Trophoblast cell (in vitro differentiated cells and primary cell): ENCODE data around the gene MPO.

Experiments
- DNase-seq, 2 donors: peaks; one replicate each; pipeline ENCODE4 v3.0.0-alpha.2; 2016
- H2AFZ ChIP-seq: 2 replicates; pipeline ENCODE4 v1.6.1; 2013; ENCODE audit warnings: low read length, moderate library complexity, mild to moderate bottlenecking; ENCODE audit not compliant: insufficient read depth, poor library complexity
- H2AK5ac ChIP-seq: 2 replicates; pipeline ENCODE4 v1.6.1; 2013; ENCODE audit warnings: mild to moderate bottlenecking, low read length
- H2BK120ac ChIP-seq: 2 replicates; pipeline ENCODE4 v1.6.1; 2013; ENCODE audit warnings: low read length, mild to moderate bottlenecking, moderate library complexity; ENCODE audit not compliant: insufficient read depth, poor library complexity
- H2BK12ac ChIP-seq: 2 replicates; pipeline ENCODE4 v1.6.1; 2013; ENCODE audit warnings: mild to moderate bottlenecking, low read length, moderate library complexity
- H2BK5ac ChIP-seq: 2 replicates; pipeline ENCODE4 v1.6.1; 2013; ENCODE audit warnings: low read length, low read depth, moderate library complexity, mild to moderate bottlenecking; ENCODE audit not compliant: poor library complexity
- H3K14ac ChIP-seq: 2 replicates; pipeline ENCODE4 v1.6.1; 2013; ENCODE audit warnings: mild to moderate bottlenecking, low read length
- H3K18ac ChIP-seq: 2 replicates; pipeline ENCODE4 v1.6.1; 2013; ENCODE audit warnings: mild to moderate bottlenecking, low read length
- H3K23ac ChIP-seq: 2 replicates; pipeline ENCODE4 v1.6.1; 2013; ENCODE audit warnings: low read length
- H3K27ac ChIP-seq: 2 replicates; pipeline ENCODE4 v1.5.1; 2013; ENCODE audit warnings: low read depth, mild to moderate bottlenecking, inconsistent platforms, low read length, moderate library complexity
- H3K27me3 ChIP-seq: 2 replicates; pipeline ENCODE4 v1.6.1; 2013; ENCODE audit warnings: inconsistent platforms, mild to moderate bottlenecking, low read length, moderate library complexity; ENCODE audit not compliant: insufficient read depth
- H3K36me3 ChIP-seq, 2 experiments: 1 replicate in 1 of 2; 2 replicates in 1 of 2; pipeline ENCODE4 v1.6.1; 2013; ENCODE audit warnings: low read length in 2 of 2, mild to moderate bottlenecking in 2 of 2, moderate library complexity in 1 of 2; ENCODE audit not compliant: insufficient read depth in 2 of 2, control insufficient read depth in 1 of 2
- H3K4ac ChIP-seq: 2 replicates; pipeline ENCODE4 v1.6.1; 2013; ENCODE audit warnings: low read depth, mild to moderate bottlenecking, low read length, moderate library complexity
- H3K4me1 ChIP-seq, 2 experiments: 1 replicate in 1 of 2; 2 replicates in 1 of 2; pipeline ENCODE4 v1.6.1; 2013; ENCODE audit warnings: low read length in 2 of 2, mild to moderate bottlenecking in 2 of 2, moderate library complexity in 1 of 2; ENCODE audit not compliant: insufficient read depth in 2 of 2, control insufficient read depth in 1 of 2
- H3K4me2 ChIP-seq: 2 replicates; pipeline ENCODE4 v1.6.1; 2013; ENCODE audit warnings: inconsistent platforms, mild to moderate bottlenecking, low read length, moderate library complexity
- H3K4me3 ChIP-seq: 2 replicates; pipeline ENCODE4 v1.5.1; 2013; ENCODE audit warnings: mild to moderate bottlenecking, low read depth, low read length, inconsistent platforms
- H3K79me1 ChIP-seq: one replicate; pipeline ENCODE4 v1.6.1; 2013; ENCODE audit warnings: low read length
- H3K79me2 ChIP-seq: 2 replicates; pipeline ENCODE4 v1.6.1; 2013; ENCODE audit warnings: low read length, mild to moderate bottlenecking; ENCODE audit not compliant: control insufficient read depth, insufficient read depth, poor library complexity
- H3K9ac ChIP-seq: 2 replicates; pipeline ENCODE4 v1.6.1; 2013; ENCODE audit warnings: mild to moderate bottlenecking, low read length
- H3K9me3 ChIP-seq: 2 replicates; pipeline ENCODE4 v1.6.1; 2013; ENCODE audit warnings: low read depth, mild to moderate bottlenecking, control low read depth, inconsistent platforms, low read length; ENCODE audit not compliant: insufficient read depth
- H4K12ac ChIP-seq: 2 replicates; pipeline ENCODE4 v1.6.1; 2013; ENCODE audit warnings: low read depth, mild to moderate bottlenecking, low read length, moderate library complexity
- H4K8ac ChIP-seq: 2 replicates; pipeline ENCODE4 v1.6.1; 2013; ENCODE audit warnings: low read depth, mild to moderate bottlenecking, low read length, moderate library complexity
- H4K91ac ChIP-seq: one replicate; pipeline ENCODE4 v1.6.1; 2013; ENCODE audit warnings: low read depth, mild to moderate bottlenecking, low read length, moderate library complexity
- WGBS: extraction: QIAGEN DNeasy Blood & Tissue Kit; methylation state at CpG from one replicate; pipeline ENCODE4 v1.1.7; 2013; ENCODE audit warnings: missing lambda C conversion rate; ENCODE audit not compliant: insufficient read length, insufficient coverage; ENCODE audit errors: extremely low coverage; 5-methylcytosine and 5-hydroxymethylcytosine counted together

MPO gene

GRCh38 chr17:58303971-58304749, 23.4 kb upstream of the MPO start:
- Histone ChIP-seq H3K4me2 (no peak overlapping the region), H3K4me1 (no peaks in the 10 kb centered on the region), H3K18ac (no peak overlapping the region), H2AK5ac (no peak overlapping the region), H3K79me1 (no peaks in the 10 kb centered on the region), H3K79me2 (no peaks in the 10 kb centered on the region), H3K9me3 (no peaks in the 10 kb centered on the region), H2AFZ (peak overlapping the region; percentile 23), H3K27ac (no peak overlapping the region), H3K4ac (no peak overlapping the region), H3K14ac (peak overlapping the region; percentile 1), H3K23ac (no peak overlapping the region), H2BK5ac (no peak overlapping the region), H3K9ac (no peak overlapping the region), H3K4me3 (no peak overlapping the region), H3K27me3 (no peaks in the 10 kb centered on the region), H4K8ac (peak overlapping the region; percentile 85), H4K91ac (peak overlapping the region; percentile 42), H4K12ac (peak overlapping the region; percentile 46), H3K36me3 (no peaks in the 10 kb centered on the region), H2BK12ac (no peak overlapping the region), H2BK120ac (no peak overlapping the region)
- DNase-seq: peak; percentile 37 to 68
- no CpG with 5 or more reads among the region's 10 CpGs for WGBS

GRCh38 chr17:58302919-58303585, 22.3 kb upstream of the MPO start:
- H3K79me2 ChIP-seq: no peaks in the 10 kb centered on the region
- no peak overlapping the region for H4K12ac ChIP-seq
- H3K18ac ChIP-seq: no peak overlapping the region
- no peak overlapping the region for H4K91ac ChIP-seq
- H2AFZ ChIP-seq: no peak overlapping the region
- H3K27me3 ChIP-seq: no peaks in the 10 kb centered on the region
- no peak overlapping the region for H3K4ac ChIP-seq
- H3K23ac ChIP-seq: no peak overlapping the region
- H2BK12ac ChIP-seq: no peak overlapping the region
- no peak overlapping the region for H3K14ac ChIP-seq
- H4K8ac ChIP-seq: no peak overlapping the region
- H2AK5ac ChIP-seq: no peak overlapping the region
- H2BK120ac ChIP-seq: no peak overlapping the region
- no peak overlapping the region for H3K4me2 ChIP-seq
- H3K4me3 ChIP-seq: no peak overlapping the region
- H3K4me1 ChIP-seq: no peaks in the 10 kb centered on the region
- WGBS: no CpG with 5 or more reads among the region's 9 CpGs
- H3K9ac ChIP-seq: no peak overlapping the region
- no peaks in the 10 kb centered on the region for H3K36me3 ChIP-seq
- no peaks in the 10 kb centered on the region for H3K9me3 ChIP-seq
- no peak overlapping the region for H3K27ac ChIP-seq
- H3K79me1 ChIP-seq: no peaks in the 10 kb centered on the region
- H2BK5ac ChIP-seq: no peak overlapping the region
- DNase-seq: no peak

GRCh38 chr17:58302171-58302918, 21.6 kb upstream of the MPO start:
- no peaks in the 10 kb centered on the region for H3K79me2 ChIP-seq

GRCh38 chr17:58301504-58302150, 20.9 kb upstream of the MPO start:
- no peak overlapping the region for H3K4ac ChIP-seq
- no peak overlapping the region for H3K23ac ChIP-seq
- no peaks in the 10 kb centered on the region for H3K4me1 ChIP-seq
- no peak overlapping the region for H4K12ac ChIP-seq
- no peaks in the 10 kb centered on the region for H3K36me3 ChIP-seq
- no peak overlapping the region for H3K4me2 ChIP-seq
- no peak for DNase-seq
- no peaks in the 10 kb centered on the region for H3K79me2 ChIP-seq
- H2AFZ ChIP-seq: no peak overlapping the region
- no peak overlapping the region for H2BK12ac ChIP-seq
- H2BK120ac ChIP-seq: no peak overlapping the region
- no peaks in the 10 kb centered on the region for H3K79me1 ChIP-seq
- WGBS: no CpG with 5 or more reads among the region's 16 CpGs
- no peak overlapping the region for H3K4me3 ChIP-seq
- no peak overlapping the region for H3K9ac ChIP-seq
- no peak overlapping the region for H3K18ac ChIP-seq
- H4K8ac ChIP-seq: no peak overlapping the region
- H2BK5ac ChIP-seq: no peak overlapping the region
- no peak overlapping the region for H4K91ac ChIP-seq
- no peaks in the 10 kb centered on the region for H3K27me3 ChIP-seq
- H3K9me3 ChIP-seq: no peaks in the 10 kb centered on the region
- no peak overlapping the region for H3K27ac ChIP-seq
- H3K14ac ChIP-seq: no peak overlapping the region
- no peak overlapping the region for H2AK5ac ChIP-seq

More at GRCh38 chr17:58302171-58302918, 21.6 kb upstream of the MPO start:
- Histone ChIP-seq H3K4ac (no peak overlapping the region), H2BK5ac (no peak overlapping the region), H3K18ac (no peak overlapping the region), H2AFZ (no peak overlapping the region), H3K27me3 (no peaks in the 10 kb centered on the region), H2AK5ac (no peak overlapping the region), H3K4me3 (no peak overlapping the region), H3K14ac (no peak overlapping the region), H3K4me2 (no peak overlapping the region), H3K9me3 (no peaks in the 10 kb centered on the region), H3K27ac (no peak overlapping the region), H3K36me3 (no peaks in the 10 kb centered on the region), H2BK120ac (no peak overlapping the region), H4K8ac (no peak overlapping the region), H3K79me1 (no peaks in the 10 kb centered on the region), H2BK12ac (no peak overlapping the region), H4K12ac (no peak overlapping the region), H4K91ac (no peak overlapping the region), H3K9ac (no peak overlapping the region), H3K4me1 (no peaks in the 10 kb centered on the region), H3K23ac (no peak overlapping the region)
- DNase-seq: no peak
- WGBS: no CpG with 5 or more reads among the region's 9 CpGs
